HG03354 (cell line): ENCODE measurements around the gene DIRAS3.
"Not testable (repeated sequence)": the region's sequence is repeated elsewhere in the genome, so short reads cannot be mapped to it uniquely, and the experiment has no call there.

Experiments
- ATAC-seq: cut with Tn5 transposase; IDR thresholded peaks from one replicate; pipeline ENCODE4 v1.9.1; 2021; ENCODE audit warnings: mild to moderate bottlenecking; ENCODE audit not compliant: unreplicated experiment, poor library complexity, severe bottlenecking

The DIRAS3 gene

GRCh38 chr1:68049941-68050878 lies at the start of gene DIRAS3:
TSS of gene DIRAS3 (minus strand) at chr1:68050627. CDS start at chr1:68047297, 3,330 bp downstream.
- ATAC-seq: no peak

- no peak for ATAC-seq
Measured at GRCh38 chr1:68093737-68094136, 43.3 kb upstream of the DIRAS3 start.

GRCh38 chr1:68087184-68087583 lies 36.8 kb upstream of the DIRAS3 start:
- no peak for ATAC-seq

- no peak for ATAC-seq
Measured at GRCh38 chr1:68085752-68086151, 35.3 kb upstream of the DIRAS3 start.

- no peak for ATAC-seq
Measured at GRCh38 chr1:68083686-68084085, 33.3 kb upstream of the DIRAS3 start.

- ATAC-seq: no peak
Measured at GRCh38 chr1:68081775-68082283, 31.4 kb upstream of the DIRAS3 start.

- no peak for ATAC-seq
Measured at GRCh38 chr1:68078647-68079046, 28.2 kb upstream of the DIRAS3 start.

GRCh38 chr1:68074472-68074871 lies 24.0 kb upstream of the DIRAS3 start:
- no peak for ATAC-seq

GRCh38 chr1:68065766-68066165 lies 15.3 kb upstream of the DIRAS3 start:
- no peak for ATAC-seq

- ATAC-seq: not testable (repeated sequence)
Measured at GRCh38 chr1:68058053-68058452, 7.6 kb upstream of the DIRAS3 start.

- ATAC-seq: no peak
Measured at GRCh38 chr1:68057564-68057963, 7.1 kb upstream of the DIRAS3 start.

- no peak for ATAC-seq
Measured at GRCh38 chr1:68057050-68057449, 6.6 kb upstream of the DIRAS3 start.

- no peak for ATAC-seq
Measured at GRCh38 chr1:68051475-68051874, 1.0 kb upstream of the DIRAS3 start.

GRCh38 chr1:68047659-68048026 lies 2.8 kb downstream of the DIRAS3 start:
- no peak for ATAC-seq

GRCh38 chr1:68046885-68047658 lies 3.4 kb downstream of the DIRAS3 start:
- no peak for ATAC-seq

- no peak for ATAC-seq
Measured at GRCh38 chr1:68046423-68046822, 4.0 kb downstream of the DIRAS3 start.

GRCh38 chr1:68045511-68046180 lies 4.8 kb downstream of the DIRAS3 start:
- ATAC-seq: no peak

- no peak for ATAC-seq
Measured at GRCh38 chr1:68043443-68044090, 6.9 kb downstream of the DIRAS3 start.

GRCh38 chr1:68036946-68037345 lies 13.5 kb downstream of the DIRAS3 start:
- no peak for ATAC-seq

GRCh38 chr1:68029444-68029843 lies 21.0 kb downstream of the DIRAS3 start:
- ATAC-seq: no peak
